CD1c-positive myeloid dendritic cell (primary cell): ENCODE measurements around the gene MDH2.
"Not testable (repeated sequence)": the region's sequence is repeated elsewhere in the genome, so short reads cannot be mapped to it uniquely, and the experiment has no call there.

Experiments used
- DNase-seq: peaks from one replicate; pipeline ENCODE4 v3.0.0-alpha.2; 2016; ENCODE audit errors: extremely low spot score

The MDH2 gene

GRCh38 chr7:76047305-76047810 lies 548 bp upstream of the MDH2 start:
- DNase-seq, result peak; percentile 43

GRCh38 chr7:76048668-76048988 lies 722 bp downstream of the MDH2 start:
- DNase-seq, result no peak

GRCh38 chr7:76049295-76049694 lies 1.4 kb downstream of the MDH2 start:
- DNase-seq, result no peak

- DNase-seq, result no peak
Observed at GRCh38 chr7:76050545-76050944, 2.6 kb downstream of the MDH2 start.

GRCh38 chr7:76051840-76052239 lies 3.9 kb downstream of the MDH2 start:
- DNase-seq, result no peak

- not testable (repeated sequence) for DNase-seq
Observed at GRCh38 chr7:76052681-76053080, 4.8 kb downstream of the MDH2 start.

GRCh38 chr7:76053461-76053860 lies 5.6 kb downstream of the MDH2 start:
- DNase-seq, result no peak

GRCh38 chr7:76054123-76055120 lies 6.5 kb downstream of the MDH2 start:
- DNase-seq, result no peak

GRCh38 chr7:76056241-76056640 lies 8.3 kb downstream of the MDH2 start:
- DNase-seq, result no peak

- DNase-seq, result no peak
Observed at GRCh38 chr7:76057103-76057812, 9.4 kb downstream of the MDH2 start.

- no peak for DNase-seq
Observed at GRCh38 chr7:76057813-76058145, 9.9 kb downstream of the MDH2 start.

- DNase-seq, result not testable (repeated sequence)
Observed at GRCh38 chr7:76058745-76059144, 10.8 kb downstream of the MDH2 start.

GRCh38 chr7:76060842-76061241 lies 12.9 kb downstream of the MDH2 start:
- no peak for DNase-seq

GRCh38 chr7:76062254-76062653 lies 14.3 kb downstream of the MDH2 start:
- DNase-seq, result no peak

GRCh38 chr7:76063114-76063513 lies 15.2 kb downstream of the MDH2 start:
- no peak for DNase-seq

- no peak for DNase-seq
Observed at GRCh38 chr7:76063525-76063924, 15.6 kb downstream of the MDH2 start.

GRCh38 chr7:76064208-76064970 lies 16.5 kb downstream of the MDH2 start:
- no peak for DNase-seq

GRCh38 chr7:76065016-76065612 lies 17.2 kb downstream of the MDH2 start:
- no peak for DNase-seq

- no peak for DNase-seq
Observed at GRCh38 chr7:76066716-76067503, 19.0 kb downstream of the MDH2 start.

- peak; percentile 75 for DNase-seq
Observed at GRCh38 chr7:76069238-76069638, 21.3 kb downstream of the MDH2 start.
